Right renal cortex interstitium (tissue), 3 donors: ENCODE measurements around the gene ARVCF. TPM values are rescaled to one million over a fixed set of nuclear protein-coding genes. Genes with fewer than 3 reads are reported as not detected.
"Not testable (repeated sequence)": the region's sequence is repeated elsewhere in the genome, so short reads cannot be mapped to it uniquely, and the experiment has no call there.

Source experiments
- DNase-seq, 3 donors: peaks; one replicate each; pipeline ENCODE4 v3.0.0-alpha.2; 2013; ENCODE audit warnings: low read depth in 3 of 3, low spot score in 2 of 3
- polyA plus RNA-seq, 3 donors: library from polyadenylated mRNA; unstranded; fragments of 120-200 nt; gene quantifications; one replicate each; pipeline ENCODE4 v1.2.1, GENCODE V29; 2013; ENCODE audit not compliant: insufficient read length in 3 of 3

The ARVCF gene
- polyA plus RNA-seq, 3 donors: 16.8 to 19.6 (median 16.9) TPM

DNA sequence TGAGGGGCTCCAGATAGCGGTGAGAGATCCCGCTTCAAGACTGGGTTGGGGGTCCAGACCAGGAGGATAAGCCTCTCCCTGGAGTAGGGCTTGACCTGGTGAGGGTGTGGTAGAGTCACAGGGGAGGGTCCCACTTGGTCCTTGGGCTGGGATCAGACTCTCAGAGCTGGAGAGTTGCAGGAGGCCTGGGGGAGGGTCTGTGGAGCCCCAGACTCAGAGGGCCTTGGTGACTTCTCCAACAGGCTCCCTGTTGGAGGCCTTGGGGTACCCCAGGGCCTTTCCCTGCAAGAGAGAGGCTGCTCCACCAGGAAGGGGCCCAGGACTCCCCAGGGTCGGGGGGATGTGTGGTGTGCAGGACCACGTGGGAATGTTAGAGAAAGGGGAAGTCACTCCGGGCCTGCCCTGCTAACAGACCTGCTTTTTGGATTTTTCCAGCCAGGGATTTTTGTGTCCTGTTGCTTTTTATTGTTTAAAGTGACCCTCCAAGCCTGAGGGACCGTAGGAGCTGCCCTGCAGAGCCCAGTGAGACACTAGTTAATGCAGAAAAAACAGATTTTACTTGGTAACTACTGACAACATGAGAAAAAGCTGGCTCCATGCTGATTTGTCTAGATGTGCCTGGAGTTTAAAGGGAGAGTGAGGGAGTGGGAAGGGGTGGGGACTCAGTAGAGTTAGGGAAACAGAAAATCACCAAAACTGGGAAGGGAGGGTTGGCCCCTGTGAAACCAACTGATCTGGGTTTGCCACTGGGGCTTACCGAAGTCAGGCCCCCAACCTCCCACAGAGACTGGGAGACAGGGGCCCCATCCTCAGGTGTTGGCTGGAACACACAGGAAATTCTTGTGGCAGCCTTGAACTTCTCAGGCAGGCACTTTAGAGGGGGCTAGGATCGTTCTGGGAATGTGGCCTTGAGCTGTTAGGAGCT lies 74.2 kb downstream of the ARVCF start:
- DNase-seq: no peak

DNA sequence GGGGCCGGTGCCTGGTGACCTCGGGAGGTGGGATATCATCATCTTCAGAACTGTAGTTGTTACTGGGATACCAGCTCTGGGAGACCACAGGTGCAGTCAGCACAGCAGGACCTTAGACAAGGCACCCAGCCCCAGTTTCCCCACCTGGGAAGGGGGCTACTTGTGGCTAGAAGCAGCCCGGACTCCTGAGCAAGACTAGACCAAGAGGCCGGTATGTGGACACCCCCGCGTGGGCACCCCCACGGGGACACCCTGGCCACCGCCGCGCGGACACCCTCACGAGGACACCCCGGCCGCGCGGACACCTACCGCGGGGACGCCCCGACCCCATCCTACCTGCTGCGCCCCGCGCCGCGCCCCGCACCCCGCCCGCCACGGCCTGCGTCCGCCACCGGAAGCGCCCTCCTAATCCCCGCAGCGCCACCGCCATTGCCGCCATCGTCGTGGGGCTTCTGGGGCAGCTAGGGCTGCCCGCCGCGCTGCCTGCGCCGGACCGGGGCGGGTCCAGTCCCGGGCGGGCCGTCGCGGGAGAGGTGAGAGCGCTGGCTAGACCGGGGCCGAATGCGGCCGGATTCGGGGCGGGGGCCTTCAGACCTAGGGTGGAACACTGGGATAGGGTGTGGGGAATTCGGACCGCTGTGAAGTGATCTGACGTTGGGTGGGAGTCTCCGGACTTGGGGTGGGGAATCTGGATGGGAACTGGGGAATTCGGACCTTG lies 75.1 kb downstream of the ARVCF start, which contains the start of the genes COMT and TXNRD2:
COMT (plus strand) TSS at position 408 of the 718 bp plus-strand sequence. CDS start 20,755 bp downstream, outside the sequence.
TXNRD2 (minus strand) TSS at position 454 of the 718 bp plus-strand sequence; CDS start at position 439, 15 bp downstream.
- no peak for DNase-seq

DNA sequence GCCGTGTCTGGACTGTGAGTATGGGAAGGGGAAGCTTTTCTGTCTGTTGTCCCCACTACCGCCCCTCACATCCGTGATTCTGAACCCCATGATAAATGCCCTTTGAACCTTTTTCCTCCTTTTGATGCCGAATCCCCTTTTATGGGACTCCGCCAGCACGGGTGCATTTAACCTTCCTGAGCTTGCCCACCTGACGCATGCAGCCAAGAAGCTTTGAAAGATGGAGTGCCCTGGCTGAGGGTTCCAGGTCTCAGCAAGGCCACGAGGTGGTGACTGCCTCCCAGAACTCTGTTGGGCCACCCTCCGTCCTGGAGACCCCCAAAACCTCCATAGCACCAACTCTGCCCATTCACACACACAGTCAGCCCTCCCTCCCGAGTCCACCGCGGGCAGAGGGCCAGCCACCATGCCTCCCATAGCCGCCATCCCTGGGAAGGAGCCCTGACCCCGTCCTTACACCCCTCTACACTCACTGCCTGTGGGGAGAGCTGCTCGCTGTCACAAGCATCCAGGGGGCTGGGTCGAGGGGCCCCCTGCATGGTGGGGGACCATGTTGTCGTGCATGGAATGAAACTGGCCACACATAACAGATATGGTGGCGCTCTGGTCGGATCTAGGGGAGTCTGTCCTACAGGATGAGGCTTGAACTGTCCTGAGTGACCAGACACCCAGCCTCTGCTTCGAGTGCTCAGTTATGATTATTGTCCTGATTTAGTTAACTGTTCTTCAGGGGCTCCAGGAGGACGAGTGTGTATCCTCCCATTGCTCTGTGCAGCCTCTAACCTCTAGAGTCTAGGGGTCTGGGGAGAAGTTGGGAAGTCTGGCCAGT lies 75.9 kb downstream of the ARVCF start:
- no peak for DNase-seq

DNA sequence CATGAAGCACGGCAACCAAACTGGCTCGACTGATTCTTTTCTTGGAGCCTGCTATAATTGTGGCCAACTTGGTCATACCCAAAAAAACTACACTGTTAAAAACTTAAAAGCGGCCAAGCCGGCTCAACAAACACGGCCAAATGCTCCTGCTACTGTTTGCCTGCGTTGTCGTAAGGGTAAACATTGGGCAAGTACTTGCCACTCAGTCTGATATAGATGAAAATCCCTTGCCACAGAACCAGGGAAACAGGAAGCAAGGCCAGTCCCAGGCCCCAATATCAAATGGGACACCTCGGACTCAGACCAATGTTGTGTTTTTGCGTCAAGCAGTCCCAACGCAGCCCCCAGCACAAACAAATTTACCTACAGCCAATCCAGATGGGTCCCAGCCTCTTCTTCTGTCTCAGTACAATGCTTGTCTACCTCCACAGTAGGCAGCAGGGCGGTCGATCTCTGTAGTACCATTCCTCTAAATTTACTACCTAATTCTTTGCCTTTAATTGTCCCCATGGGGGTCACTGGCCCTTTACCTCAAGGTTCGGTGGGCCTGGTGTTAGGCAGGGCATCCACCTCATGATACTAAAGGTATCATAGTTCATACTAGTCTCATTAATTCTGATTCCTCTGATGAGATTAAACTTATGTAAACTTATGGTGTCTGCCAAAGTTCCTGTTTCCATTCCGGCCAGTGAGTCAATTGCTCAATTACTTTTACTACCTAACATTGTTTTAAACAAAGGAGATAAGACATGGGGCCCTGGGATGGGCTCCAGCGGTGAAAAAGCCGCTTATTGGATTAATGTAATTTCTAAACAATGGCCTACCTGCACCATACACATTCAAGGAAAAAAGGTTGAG lies 78.8 kb downstream of the ARVCF start:
- no peak for DNase-seq

DNA sequence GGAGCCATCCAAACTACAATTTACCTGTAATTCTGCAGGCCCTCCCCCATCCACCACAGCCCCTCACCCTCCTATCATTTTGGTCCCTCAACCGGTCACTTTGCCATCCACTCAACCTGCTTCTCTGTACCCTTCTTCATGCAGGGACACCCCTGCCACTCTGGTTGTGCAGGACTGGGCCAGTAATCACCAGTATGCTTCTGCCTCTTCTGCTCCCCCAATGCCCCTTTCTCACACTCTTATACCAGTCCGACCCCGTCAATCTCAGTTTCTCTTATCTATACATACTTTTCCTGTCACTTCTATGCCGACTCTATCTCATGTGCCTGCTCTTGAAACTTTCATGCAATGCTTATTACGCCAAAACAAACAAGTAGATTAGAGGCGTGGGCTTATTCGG lies 80.1 kb downstream of the ARVCF start:
- no peak for DNase-seq

- DNase-seq: not testable (repeated sequence)
Observed at GRCh38 chr22:19935123-19935718, 81.4 kb downstream of the ARVCF start.

- DNase-seq: no peak
Observed at GRCh38 chr22:19933341-19934241, 83.0 kb downstream of the ARVCF start.

DNA sequence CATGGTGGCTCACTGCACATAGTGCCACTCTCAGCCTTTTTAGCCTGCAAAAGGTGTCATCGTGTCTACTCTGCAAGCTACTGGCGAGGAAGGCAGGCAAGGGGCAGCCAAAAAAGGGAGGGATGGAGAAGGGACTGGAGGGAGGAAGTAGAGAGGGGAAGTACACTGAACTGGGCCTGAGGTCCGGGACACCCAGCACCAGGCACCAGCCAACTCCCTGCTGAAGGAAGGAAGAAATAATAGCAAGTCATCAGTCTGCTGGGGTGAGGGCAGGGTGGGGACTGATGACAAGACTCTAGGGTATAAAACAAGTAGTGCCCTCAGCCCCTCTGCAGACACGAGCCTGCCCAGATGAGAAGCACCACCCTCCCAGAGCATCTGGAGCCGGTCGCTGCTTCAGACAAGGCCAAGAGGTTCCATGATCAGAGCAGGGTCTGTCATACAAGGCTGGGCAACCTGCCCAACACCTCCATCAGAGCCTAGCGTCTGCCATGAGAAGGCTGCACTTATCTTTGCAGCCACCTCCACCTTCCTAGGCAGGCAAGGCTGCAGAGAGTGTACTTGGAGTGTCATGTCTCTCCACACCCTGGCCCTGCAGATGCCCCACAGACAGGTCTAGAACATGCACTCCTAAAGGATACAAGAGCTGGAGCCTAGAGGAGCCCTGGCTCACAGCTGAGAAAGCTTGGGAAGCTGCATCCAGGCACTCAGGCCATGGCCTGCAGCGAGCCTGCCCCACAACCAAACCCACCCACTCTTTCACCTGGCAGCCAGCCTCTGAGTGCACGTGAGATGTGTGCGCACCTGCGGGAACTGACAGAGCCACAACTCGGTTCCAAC lies 84.0 kb downstream of the ARVCF start:
- no peak for DNase-seq

GRCh38 chr22:19931514-19931913 lies 85.1 kb downstream of the ARVCF start:
- no peak for DNase-seq

DNA sequence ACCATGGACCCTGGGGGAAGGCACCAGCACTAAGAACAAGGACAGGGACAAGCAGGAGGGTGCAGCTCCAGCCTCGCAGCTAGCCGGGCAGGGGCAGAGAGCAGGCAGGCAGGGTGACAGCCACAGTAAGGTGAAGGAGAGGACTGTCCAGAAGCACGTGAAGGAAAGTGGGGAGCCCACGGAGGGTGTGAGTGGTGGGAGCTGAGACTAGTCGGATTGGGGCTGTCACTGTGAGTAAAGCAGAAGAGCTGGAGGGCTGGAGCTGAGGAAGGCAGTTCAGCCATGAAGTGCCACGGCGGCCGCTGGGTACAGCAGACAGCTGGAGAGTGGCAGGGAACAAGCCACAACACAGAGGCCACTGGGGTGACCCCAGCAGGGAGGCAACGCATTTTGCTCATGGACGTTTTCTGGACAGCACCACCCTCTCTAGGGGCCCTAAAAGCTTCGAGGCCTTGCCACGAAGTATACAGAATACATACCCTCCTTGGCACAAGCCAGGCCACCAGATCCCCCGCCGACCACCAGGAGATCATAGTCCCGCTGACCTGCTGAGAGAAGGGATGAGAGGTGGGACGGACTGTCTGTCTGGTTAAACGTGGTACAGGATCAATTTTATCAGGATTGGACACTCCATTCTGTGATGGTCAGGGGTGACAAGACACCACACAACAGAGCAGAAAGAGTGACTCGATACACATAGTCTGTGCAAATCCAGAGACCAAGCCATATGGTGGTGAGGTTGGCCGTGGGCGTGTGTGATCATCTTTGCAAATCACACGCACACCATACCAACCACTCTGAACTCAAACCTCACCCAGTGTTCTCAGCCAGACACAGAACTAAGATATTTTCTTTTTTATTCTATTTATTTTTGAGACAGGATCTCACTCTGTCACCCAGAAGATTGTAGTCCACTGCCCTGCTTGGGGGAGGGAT lies 85.8 kb downstream of the ARVCF start:
- DNase-seq: no peak

DNA sequence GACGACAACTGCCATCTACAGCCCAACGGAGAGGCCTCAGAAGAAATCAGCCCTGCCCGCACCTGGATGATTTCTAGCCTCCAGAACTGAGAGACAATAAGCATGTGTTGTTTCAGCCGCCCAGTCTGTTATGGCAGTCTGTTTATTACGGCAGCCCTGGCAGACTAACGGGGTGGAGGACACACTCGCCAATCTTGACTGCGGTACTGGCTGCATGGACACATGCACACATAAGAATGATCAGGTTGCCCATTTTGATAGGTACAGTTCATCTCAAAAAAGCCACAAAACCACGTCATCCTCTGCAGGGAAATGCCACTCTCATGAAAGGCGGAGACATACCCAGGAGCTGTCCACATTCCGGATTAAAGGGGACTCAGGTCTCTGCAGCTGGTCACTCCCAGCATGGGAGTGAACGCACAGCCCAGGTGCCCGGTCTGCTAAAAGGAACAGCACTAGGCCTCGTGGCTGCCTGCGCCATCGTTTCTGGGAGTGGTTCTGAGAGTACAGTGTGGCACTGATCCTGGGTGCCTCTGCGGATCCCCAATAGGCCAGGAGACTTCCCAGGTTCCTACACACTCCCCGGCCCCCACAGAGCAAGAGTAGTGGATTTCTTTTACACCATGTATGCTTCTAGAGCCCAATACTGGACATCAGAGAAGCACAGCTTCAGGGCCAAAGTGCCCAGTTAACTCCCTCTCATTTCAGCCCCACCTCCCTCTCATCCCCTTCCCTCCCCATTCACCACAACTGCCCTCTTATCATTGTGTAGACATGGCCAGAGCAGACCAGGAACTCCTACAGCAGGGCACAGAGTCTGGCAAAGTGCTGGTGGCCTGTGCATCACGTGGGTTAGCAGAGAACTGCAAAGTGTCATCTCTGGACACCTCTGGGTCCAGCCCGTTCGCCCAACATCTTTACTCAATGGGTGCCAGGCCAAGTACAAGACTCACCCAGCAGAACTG lies 86.8 kb downstream of the ARVCF start:
- DNase-seq: no peak

GRCh38 chr22:19928207-19928606 lies 88.4 kb downstream of the ARVCF start:
- no peak for DNase-seq

DNA sequence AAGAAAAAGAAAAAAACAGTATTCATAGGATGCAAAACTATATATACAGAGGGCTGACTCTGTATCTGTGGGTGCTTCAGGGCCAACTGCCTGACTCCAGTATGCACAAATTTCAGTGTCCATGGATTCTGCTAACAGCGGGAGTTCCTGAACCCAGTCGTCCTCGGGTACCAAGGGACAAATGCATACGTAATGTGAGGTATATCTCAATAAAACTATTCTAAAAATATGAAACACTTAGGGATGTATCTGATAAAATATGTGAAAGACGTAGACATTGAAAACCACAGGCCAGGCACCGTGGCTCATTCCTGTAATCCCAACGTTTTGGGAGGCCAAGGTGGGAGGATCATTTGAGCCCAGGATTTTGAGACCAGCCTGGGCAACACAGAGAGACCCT lies 88.9 kb downstream of the ARVCF start:
- DNase-seq: no peak

GRCh38 chr22:19926028-19926427 lies 90.6 kb downstream of the ARVCF start:
- not testable (repeated sequence) for DNase-seq

DNA sequence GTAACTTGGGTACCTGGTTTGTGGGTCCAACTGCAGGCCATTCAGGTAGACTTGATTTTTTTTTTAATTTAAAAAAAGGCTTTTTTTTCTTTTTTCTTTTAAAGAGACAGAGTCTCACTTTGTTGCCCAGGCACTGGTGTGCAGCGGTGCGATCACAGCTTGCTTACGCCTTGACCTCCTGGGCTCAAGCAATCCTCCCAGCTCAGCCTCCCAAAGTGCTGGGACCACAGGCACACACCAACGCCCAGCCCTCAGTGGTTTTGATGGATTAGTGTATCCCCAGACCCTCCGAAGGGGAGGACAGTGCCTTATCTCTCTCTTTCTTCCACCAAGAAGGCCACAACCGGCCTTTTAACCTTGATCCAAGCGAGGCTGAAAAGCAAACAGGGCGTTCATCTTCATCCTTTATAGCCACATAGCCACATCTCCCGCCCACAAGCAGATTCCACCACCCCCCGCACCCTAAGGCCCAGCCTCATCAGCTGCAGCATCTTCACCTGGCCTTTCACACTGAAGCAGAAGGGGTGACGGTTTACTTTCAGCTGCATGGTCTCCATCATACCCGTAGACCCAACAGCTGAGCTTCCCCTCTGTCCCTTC lies 92.6 kb downstream of the ARVCF start:
- no peak for DNase-seq
